GM21360 (cell line): Measurements from ENCODE around the gene ATP8B4.

Source experiments
- ATAC-seq: cut with Tn5 transposase; IDR thresholded peaks from one replicate; pipeline ENCODE4 v1.9.1; 2021; ENCODE audit warnings: mild to moderate bottlenecking, moderate library complexity; ENCODE audit not compliant: unreplicated experiment

Gene ATP8B4

GRCh38 chr15:50030456-50030855 lies 88.6 kb downstream of the ATP8B4 start:
- no peak for ATAC-seq

GRCh38 chr15:50028326-50028725 lies 90.7 kb downstream of the ATP8B4 start:
- ATAC-seq = no peak

GRCh38 chr15:50024281-50024680 lies 94.8 kb downstream of the ATP8B4 start:
- ATAC-seq = no peak

- no peak for ATAC-seq
These were observed 100.5 kb downstream of the ATP8B4 start for GRCh38 chr15:50018491-50018890.

GRCh38 chr15:50017522-50017921 lies 101.5 kb downstream of the ATP8B4 start:
- ATAC-seq = no peak

GRCh38 chr15:50016951-50017350 lies 102.1 kb downstream of the ATP8B4 start:
- ATAC-seq = no peak

GRCh38 chr15:50012790-50013189 lies 106.2 kb downstream of the ATP8B4 start:
- ATAC-seq = no peak

- ATAC-seq = no peak
These were observed 109.4 kb downstream of the ATP8B4 start for GRCh38 chr15:50009634-50010033.

- peak; percentile 99 for ATAC-seq
These were observed 115.2 kb downstream of the ATP8B4 start for GRCh38 chr15:50003786-50004334.

- ATAC-seq = no peak
These were observed 127.4 kb downstream of the ATP8B4 start for GRCh38 chr15:49991587-49991986.

GRCh38 chr15:49990835-49991545 lies 128.0 kb downstream of the ATP8B4 start:
- no peak for ATAC-seq

GRCh38 chr15:49989498-49989897 lies 129.5 kb downstream of the ATP8B4 start:
- no peak for ATAC-seq

GRCh38 chr15:49988766-49989165 lies 130.3 kb downstream of the ATP8B4 start:
- no peak for ATAC-seq

GRCh38 chr15:49987896-49988295 lies 131.1 kb downstream of the ATP8B4 start:
- ATAC-seq = no peak

GRCh38 chr15:49987198-49987785 lies 131.7 kb downstream of the ATP8B4 start:
- no peak for ATAC-seq

GRCh38 chr15:49986326-49986725 lies 132.7 kb downstream of the ATP8B4 start:
- no peak for ATAC-seq

GRCh38 chr15:49985463-49985862 lies 133.6 kb downstream of the ATP8B4 start:
- ATAC-seq = no peak

- ATAC-seq = no peak
These were observed 134.6 kb downstream of the ATP8B4 start for GRCh38 chr15:49984436-49984835.

GRCh38 chr15:49982584-49982983 lies 136.4 kb downstream of the ATP8B4 start:
- ATAC-seq = no peak

- ATAC-seq = no peak
These were observed 139.2 kb downstream of the ATP8B4 start for GRCh38 chr15:49979705-49980382.

GRCh38 chr15:49978121-49978520 lies 140.9 kb downstream of the ATP8B4 start:
- no peak for ATAC-seq

GRCh38 chr15:49977306-49977705 lies 141.7 kb downstream of the ATP8B4 start:
- ATAC-seq = no peak
